Measurements from ENCODE around the gene PLPP6.

GRCh38 chr9:4704129-4704528, 42.0 kb downstream of the PLPP6 start:
- TF ChIP-seq, protein P1, sequence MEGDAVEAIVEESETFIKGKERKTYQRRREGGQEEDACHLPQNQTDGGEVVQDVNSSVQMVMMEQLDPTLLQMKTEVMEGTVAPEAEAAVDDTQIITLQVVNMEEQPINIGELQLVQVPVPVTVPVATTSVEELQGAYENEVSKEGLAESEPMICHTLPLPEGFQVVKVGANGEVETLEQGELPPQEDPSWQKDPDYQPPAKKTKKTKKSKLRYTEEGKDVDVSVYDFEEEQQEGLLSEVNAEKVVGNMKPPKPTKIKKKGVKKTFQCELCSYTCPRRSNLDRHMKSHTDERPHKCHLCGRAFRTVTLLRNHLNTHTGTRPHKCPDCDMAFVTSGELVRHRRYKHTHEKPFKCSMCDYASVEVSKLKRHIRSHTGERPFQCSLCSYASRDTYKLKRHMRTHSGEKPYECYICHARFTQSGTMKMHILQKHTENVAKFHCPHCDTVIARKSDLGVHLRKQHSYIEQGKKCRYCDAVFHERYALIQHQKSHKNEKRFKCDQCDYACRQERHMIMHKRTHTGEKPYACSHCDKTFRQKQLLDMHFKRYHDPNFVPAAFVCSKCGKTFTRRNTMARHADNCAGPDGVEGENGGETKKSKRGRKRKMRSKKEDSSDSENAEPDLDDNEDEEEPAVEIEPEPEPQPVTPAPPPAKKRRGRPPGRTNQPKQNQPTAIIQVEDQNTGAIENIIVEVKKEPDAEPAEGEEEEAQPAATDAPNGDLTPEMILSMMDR (IDR thresholded peaks at IDR 0.05), result no peak
- no peak for TF ChIP-seq POLR2A (IDR thresholded peaks at IDR 0.05)
